GM12878 (cell line): Measurements from ENCODE around the gene SFN. TPM values are rescaled to one million over a fixed set of nuclear protein-coding genes. Genes with fewer than 3 reads are reported as not detected.
A peak's percentile ranks its signal among the peaks of the same experiment; 100 is the strongest.

ENCODE experiments used
- BACH1 ChIP-seq: fragments of 450-650 bp; IDR thresholded peaks from 2 replicates; pipeline ENCODE4 v1.6.1; 2017; ENCODE audit warnings: mild to moderate bottlenecking, borderline replicate concordance
- BRCA1 ChIP-seq: IDR thresholded peaks from 2 replicates; pipeline ENCODE4 v1.6.1; 2011; ENCODE audit warnings: low read depth, low read length, improper control_type of control experiment
- CBX5 ChIP-seq: sonication (generic); IDR thresholded peaks from 2 replicates; pipeline ENCODE4 v1.6.1; 2016; ENCODE audit warnings: low read depth, moderate library complexity, mild to moderate bottlenecking, inconsistent platforms
- CHD1 ChIP-seq: IDR thresholded peaks from 2 replicates; pipeline ENCODE4 v1.6.1; 2012; ENCODE audit warnings: low read depth, low read length, improper control_type of control experiment
- CREM ChIP-seq: IDR thresholded peaks from 2 replicates; pipeline ENCODE4 v1.6.1; 2014; ENCODE audit warnings: antibody characterized with exemption, low read depth
- DPF2 ChIP-seq: fragments of 450-650 bp; IDR thresholded peaks from 2 replicates; pipeline ENCODE4 v1.6.1; 2017; ENCODE audit warnings: mild to moderate bottlenecking
- HCFC1 ChIP-seq: fragments of 150-350 bp; IDR thresholded peaks from 2 replicates; pipeline ENCODE4 v1.6.1; 2014; ENCODE audit warnings: low read length
- MEF2A ChIP-seq: IDR thresholded peaks from 2 replicates; pipeline ENCODE4 v1.6.1; 2011; ENCODE audit warnings: low read depth, mild to moderate bottlenecking, low read length, moderate library complexity; ENCODE audit not compliant: insufficient read depth
- MXI1 ChIP-seq: fragments of 150-350 bp; IDR thresholded peaks from 2 replicates; pipeline ENCODE4 v1.6.1; 2011; ENCODE audit warnings: low read depth, mild to moderate bottlenecking, inconsistent platforms, low read length, improper control_type of control experiment
- PML ChIP-seq: IDR thresholded peaks from 2 replicates; pipeline ENCODE4 v1.6.1; 2012; ENCODE audit warnings: low read length, inconsistent platforms
- POLR2A ChIP-seq: IDR thresholded peaks from 2 replicates; pipeline ENCODE4 v1.6.1; 2011; ENCODE audit warnings: low read depth, mild to moderate bottlenecking, low read length
- POLR2AphosphoS5 ChIP-seq: IDR thresholded peaks from 2 replicates; pipeline ENCODE4 v1.6.1; 2011; ENCODE audit warnings: mild to moderate bottlenecking, low read length, inconsistent platforms
- RB1 ChIP-seq: fragments of 450-650 bp; formaldehyde crosslinking; IDR thresholded peaks from 2 replicates; pipeline ENCODE4 v1.6.1; 2017; ENCODE audit warnings: mild to moderate bottlenecking, borderline replicate concordance
- RCOR1 ChIP-seq: conservative IDR thresholded peaks from 2 replicates; pipeline ENCODE4 v1.6.1; 2012; ENCODE audit warnings: low read depth, low read length, improper control_type of control experiment
- SP1 ChIP-seq: IDR thresholded peaks from one replicate; pipeline ENCODE4 v1.6.1; 2011; ENCODE audit warnings: low read depth, low read length
- SPI1 ChIP-seq: IDR thresholded peaks from 2 replicates; pipeline ENCODE4 v1.6.1; 2011; ENCODE audit warnings: low read depth, mild to moderate bottlenecking, low read length, moderate library complexity, borderline replicate concordance; ENCODE audit not compliant: insufficient read depth
- SUZ12 ChIP-seq: fragments of 200-600 bp; sonication (generic); IDR thresholded peaks from one replicate; pipeline ENCODE4 v1.6.1; 2018; ENCODE audit warnings: antibody characterized with exemption, mild to moderate bottlenecking; ENCODE audit not compliant: unreplicated experiment
- TARDBP ChIP-seq: IDR thresholded peaks from 2 replicates; pipeline ENCODE4 v1.6.1; 2016; ENCODE audit warnings: borderline replicate concordance
- TCF3 ChIP-seq: IDR thresholded peaks from 2 replicates; pipeline ENCODE4 v1.6.1; 2012; ENCODE audit warnings: low read depth, mild to moderate bottlenecking, low read length, borderline replicate concordance; ENCODE audit not compliant: insufficient read depth
- YY1 ChIP-seq: IDR thresholded peaks from 2 replicates; pipeline ENCODE4 v1.6.1; 2011; ENCODE audit warnings: low read depth, mild to moderate bottlenecking, low read length
- ZNF384 ChIP-seq: IDR thresholded peaks from 2 replicates; pipeline ENCODE4 v1.6.1; 2012; ENCODE audit warnings: low read depth, mild to moderate bottlenecking, low read length, improper control_type of control experiment, borderline replicate concordance
- polyA plus RNA-seq, 11 experiments: library from polyadenylated mRNA; depleted of rRNA in 4 of 11; unstranded in 6 of 11; stranded (reverse) in 5 of 11; fragments of >200 nt; fragmentation: Nextera tagmentation in 4 of 11; fragmentation: Illumina TruSeq in 1 of 11; extraction: Ambion mirVana in 4 of 11; extraction: Trizol in 1 of 11; gene quantifications; 1 replicate in 1 of 11; 2 replicates in 10 of 11; pipeline versions ENCODE4 v1.2.1 to v1.2.3, GENCODE V29; 2011 to 2016; ENCODE audit warnings: inconsistent platforms in 2 of 11, missing spikeins in 2 of 11, low read depth in 1 of 11
- total RNA-seq, 4 experiments: library from RNA; depleted of rRNA in 3 of 4; stranded (reverse); fragments of >200 nt in 3 of 4; fragmentation: Illumina TruSeq in 1 of 4; extraction: Trizol in 1 of 4; gene quantifications; 2 replicates each; pipeline versions ENCODE4 v1.2.1 to v1.2.3, GENCODE V29; 2013 to 2021
- TF ChIP-seq, protein P1 (sequence below): fragments of 450-650 bp; IDR thresholded peaks from 2 replicates; pipeline ENCODE4 v1.6.1; 2017; ENCODE audit warnings: low read depth, mild to moderate bottlenecking, moderate library complexity
- TF ChIP-seq, protein P2 (sequence below): IDR thresholded peaks from 2 replicates; pipeline ENCODE4 v1.6.1; 2011; ENCODE audit warnings: borderline replicate concordance, low read depth, mild to moderate bottlenecking, moderate library complexity, low read length; ENCODE audit not compliant: insufficient read depth, poor library complexity, severe bottlenecking
- TF ChIP-seq, protein P3 (sequence below): IDR thresholded peaks from 2 replicates; pipeline ENCODE4 v1.6.1; 2012; ENCODE audit warnings: low read depth, low read length, improper control_type of control experiment
- TF ChIP-seq, protein P4 (sequence below): fragments of 450-650 bp; IDR thresholded peaks from 2 replicates; pipeline ENCODE4 v1.6.1; 2014; ENCODE audit warnings: mild to moderate bottlenecking

The SFN gene
- total and polyA plus RNA-seq, 10 of the 15 experiments (the other 5 are each of a cell fraction or from before 2014, with no cell fraction given), result 0.19 to 2.9 (median 1.0) TPM

DNA sequence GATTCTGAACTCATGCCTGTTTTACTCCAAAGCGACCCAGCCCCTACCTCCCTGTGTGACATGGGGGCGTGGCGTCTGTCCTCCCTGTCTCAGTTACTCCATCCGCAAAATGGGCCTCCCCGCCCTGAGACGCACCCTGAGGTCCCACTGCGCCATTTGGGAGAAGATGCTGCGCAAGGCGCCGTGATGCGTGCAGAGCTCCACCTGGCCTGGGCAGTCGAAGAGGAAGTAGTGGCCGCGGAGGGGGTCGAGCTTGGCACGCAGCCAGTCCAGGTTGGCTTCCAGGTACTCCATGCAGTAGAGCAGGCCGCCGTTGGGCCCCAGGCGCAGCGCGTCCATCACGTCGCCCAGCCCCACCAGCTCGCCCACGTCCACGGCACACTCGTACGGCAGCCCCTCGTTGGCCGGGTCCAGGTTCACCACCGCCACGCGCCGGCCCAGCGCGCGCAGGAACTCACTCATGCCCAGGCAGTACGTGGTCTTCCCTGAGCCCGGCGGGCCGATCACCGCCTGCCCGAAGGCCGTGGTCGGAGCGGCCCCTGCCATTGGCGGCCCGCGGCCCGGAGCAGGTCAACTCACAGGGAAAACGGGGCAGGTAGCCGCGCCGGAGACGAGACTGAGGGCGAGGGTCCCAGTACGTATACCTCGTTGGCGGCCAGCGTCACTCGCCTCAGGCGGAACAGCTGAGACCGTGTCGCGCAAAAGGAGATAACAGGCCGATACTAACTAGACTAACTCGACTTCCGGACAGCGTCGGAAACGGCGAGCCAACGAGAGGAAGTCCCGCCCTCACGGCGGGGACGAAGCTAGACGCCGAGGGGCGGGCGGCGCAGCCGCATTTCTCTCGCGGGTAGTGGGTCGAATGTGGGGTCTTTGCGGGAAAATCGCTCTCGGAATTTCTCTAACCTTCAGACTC, 26.9 kb downstream of the SFN start, which contains the start of gene GPN2 (continued):
- TF ChIP-seq, protein P1, sequence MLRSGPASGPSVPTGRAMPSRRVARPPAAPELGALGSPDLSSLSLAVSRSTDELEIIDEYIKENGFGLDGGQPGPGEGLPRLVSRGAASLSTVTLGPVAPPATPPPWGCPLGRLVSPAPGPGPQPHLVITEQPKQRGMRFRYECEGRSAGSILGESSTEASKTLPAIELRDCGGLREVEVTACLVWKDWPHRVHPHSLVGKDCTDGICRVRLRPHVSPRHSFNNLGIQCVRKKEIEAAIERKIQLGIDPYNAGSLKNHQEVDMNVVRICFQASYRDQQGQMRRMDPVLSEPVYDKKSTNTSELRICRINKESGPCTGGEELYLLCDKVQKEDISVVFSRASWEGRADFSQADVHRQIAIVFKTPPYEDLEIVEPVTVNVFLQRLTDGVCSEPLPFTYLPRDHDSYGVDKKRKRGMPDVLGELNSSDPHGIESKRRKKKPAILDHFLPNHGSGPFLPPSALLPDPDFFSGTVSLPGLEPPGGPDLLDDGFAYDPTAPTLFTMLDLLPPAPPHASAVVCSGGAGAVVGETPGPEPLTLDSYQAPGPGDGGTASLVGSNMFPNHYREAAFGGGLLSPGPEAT, result peak; percentile 26; the same call in 1 of the 2 replicates
- TF ChIP-seq YY1, result 0 out of 2 replicates have a peak, but pooled peaks have one; percentile 41
- TF ChIP-seq MXI1, result peak; percentile 73; the same call in 1 of the 2 replicates
- TF ChIP-seq HCFC1, result peak; percentile 39; the same call in 1 of the 2 replicates
- TF ChIP-seq BRCA1, result no peak
- peak; percentile 96 for TF ChIP-seq POLR2AphosphoS5
- TF ChIP-seq CREM, result peak; percentile 77
- TF ChIP-seq TARDBP, result no peak
- TF ChIP-seq BACH1, result peak; percentile 35
- TF ChIP-seq DPF2, result peak; percentile 20; the same call in 1 of the 2 replicates
- peak; percentile 94 for TF ChIP-seq POLR2A
- TF ChIP-seq, protein P2, sequence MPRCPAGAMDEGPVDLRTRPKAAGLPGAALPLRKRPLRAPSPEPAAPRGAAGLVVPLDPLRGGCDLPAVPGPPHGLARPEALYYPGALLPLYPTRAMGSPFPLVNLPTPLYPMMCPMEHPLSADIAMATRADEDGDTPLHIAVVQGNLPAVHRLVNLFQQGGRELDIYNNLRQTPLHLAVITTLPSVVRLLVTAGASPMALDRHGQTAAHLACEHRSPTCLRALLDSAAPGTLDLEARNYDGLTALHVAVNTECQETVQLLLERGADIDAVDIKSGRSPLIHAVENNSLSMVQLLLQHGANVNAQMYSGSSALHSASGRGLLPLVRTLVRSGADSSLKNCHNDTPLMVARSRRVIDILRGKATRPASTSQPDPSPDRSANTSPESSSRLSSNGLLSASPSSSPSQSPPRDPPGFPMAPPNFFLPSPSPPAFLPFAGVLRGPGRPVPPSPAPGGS, result peak; percentile 49
- TF ChIP-seq SUZ12, result no peak
- TF ChIP-seq RB1, result no peak
- TF ChIP-seq TCF3, result 0 out of 2 replicates have a peak, but pooled peaks have one; percentile 12
- no peak for TF ChIP-seq CBX5
- TF ChIP-seq MEF2A, result no peak
- TF ChIP-seq, protein P3, sequence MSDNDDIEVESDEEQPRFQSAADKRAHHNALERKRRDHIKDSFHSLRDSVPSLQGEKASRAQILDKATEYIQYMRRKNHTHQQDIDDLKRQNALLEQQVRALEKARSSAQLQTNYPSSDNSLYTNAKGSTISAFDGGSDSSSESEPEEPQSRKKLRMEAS, result no peak
- peak; percentile 73; the same call in 1 of the 2 replicates for TF ChIP-seq SPI1
- TF ChIP-seq SP1, result peak; percentile 7
- peak; percentile 93 for TF ChIP-seq PML
- TF ChIP-seq RCOR1, result no peak
- TF ChIP-seq ZNF384, result no peak
- TF ChIP-seq, protein P4, sequence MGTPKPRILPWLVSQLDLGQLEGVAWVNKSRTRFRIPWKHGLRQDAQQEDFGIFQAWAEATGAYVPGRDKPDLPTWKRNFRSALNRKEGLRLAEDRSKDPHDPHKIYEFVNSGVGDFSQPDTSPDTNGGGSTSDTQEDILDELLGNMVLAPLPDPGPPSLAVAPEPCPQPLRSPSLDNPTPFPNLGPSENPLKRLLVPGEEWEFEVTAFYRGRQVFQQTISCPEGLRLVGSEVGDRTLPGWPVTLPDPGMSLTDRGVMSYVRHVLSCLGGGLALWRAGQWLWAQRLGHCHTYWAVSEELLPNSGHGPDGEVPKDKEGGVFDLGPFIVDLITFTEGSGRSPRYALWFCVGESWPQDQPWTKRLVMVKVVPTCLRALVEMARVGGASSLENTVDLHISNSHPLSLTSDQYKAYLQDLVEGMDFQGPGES, result no peak; the same call in 1 of the 2 replicates
- TF ChIP-seq CHD1, result no peak
